ENCODE measurements around the gene BCL2L12.

BCL2L12 gene

GRCh38 chr19:49713236-49713845 lies 47.6 kb downstream of the BCL2L12 start:
- no peak for TF ChIP-seq ESRRG (CRISPR knock-in tag; IDR thresholded peaks at IDR 0.05)
- no peak for TF ChIP-seq ARNTL (CRISPR knock-in tag; IDR thresholded peaks at IDR 0.05; ENCODE audit: borderline replicate concordance, low read depth)
- ATAC-seq, result no peak

- ATAC-seq, result no peak
- TF ChIP-seq TOX (CRISPR knock-in tag; IDR thresholded peaks at IDR 0.05; ENCODE audit: borderline replicate concordance), result no peak
- no peak for TF ChIP-seq PATZ1 (CRISPR knock-in tag; IDR thresholded peaks at IDR 0.05; ENCODE audit: borderline replicate concordance)
- no peak for TF ChIP-seq ARNTL (CRISPR knock-in tag; IDR thresholded peaks at IDR 0.05; ENCODE audit: borderline replicate concordance, low read depth)
- no peak for TF ChIP-seq CSDC2 (CRISPR knock-in tag; IDR thresholded peaks at IDR 0.05)
- no peak for TF ChIP-seq ZNF70 (CRISPR knock-in tag; IDR thresholded peaks at IDR 0.05)
- no peak for TF ChIP-seq ZFP30 (CRISPR knock-in tag; IDR thresholded peaks at IDR 0.05)
- no peak for TF ChIP-seq ZC3H10 (CRISPR knock-in tag; IDR thresholded peaks at IDR 0.05)
- TF ChIP-seq ZNF565 (CRISPR knock-in tag; conservative IDR thresholded peaks at IDR 0.05; ENCODE audit: low read depth), result no peak
- TF ChIP-seq TSHZ2 (CRISPR knock-in tag; IDR thresholded peaks at IDR 0.05), result no peak
- no peak for TF ChIP-seq ZNF8 (CRISPR knock-in tag; IDR thresholded peaks at IDR 0.05)
- TF ChIP-seq BACH2 (CRISPR knock-in tag; IDR thresholded peaks at IDR 0.05; ENCODE audit: borderline replicate concordance), result no peak
- TF ChIP-seq RARB (CRISPR knock-in tag; IDR thresholded peaks at IDR 0.05), result no peak
- TF ChIP-seq TCF4 (CRISPR knock-in tag; IDR thresholded peaks at IDR 0.05; ENCODE audit: borderline replicate concordance), result no peak
- TF ChIP-seq ISL1 (CRISPR knock-in tag; IDR thresholded peaks at IDR 0.05), result no peak
- no peak for TF ChIP-seq GLIS3 (CRISPR knock-in tag; IDR thresholded peaks at IDR 0.05)
- no peak for TF ChIP-seq ZFP3 (CRISPR knock-in tag; IDR thresholded peaks at IDR 0.05)
- TF ChIP-seq CREB5 (CRISPR knock-in tag; IDR thresholded peaks at IDR 0.05; ENCODE audit: low read depth), result no peak
- no peak for TF ChIP-seq CSRNP3 (CRISPR knock-in tag; IDR thresholded peaks at IDR 0.05)
Measured at GRCh38 chr19:49716154-49716553, 50.4 kb downstream of the BCL2L12 start.

GRCh38 chr19:49718511-49718910 lies 52.8 kb downstream of the BCL2L12 start:
- no peak for ATAC-seq
- TF ChIP-seq PATZ1 (CRISPR knock-in tag; IDR thresholded peaks at IDR 0.05; ENCODE audit: borderline replicate concordance) (no peak), OSR1 (CRISPR knock-in tag; IDR thresholded peaks at IDR 0.05) (no peak), TSHZ2 (CRISPR knock-in tag; IDR thresholded peaks at IDR 0.05) (no peak), RARB (CRISPR knock-in tag; IDR thresholded peaks at IDR 0.05) (no peak), ISL1 (CRISPR knock-in tag; IDR thresholded peaks at IDR 0.05) (no peak), CREB5 (CRISPR knock-in tag; IDR thresholded peaks at IDR 0.05; ENCODE audit: low read depth) (no peak), SNAI2 (CRISPR knock-in tag; IDR thresholded peaks at IDR 0.05) (no peak), CSDC2 (CRISPR knock-in tag; IDR thresholded peaks at IDR 0.05) (no peak), ESRRG (CRISPR knock-in tag; IDR thresholded peaks at IDR 0.05) (no peak), POU6F1 (CRISPR knock-in tag; IDR thresholded peaks at IDR 0.05; ENCODE audit: borderline replicate concordance, low read depth) (no peak), ZFP3 (CRISPR knock-in tag; IDR thresholded peaks at IDR 0.05) (no peak), ZC3H10 (CRISPR knock-in tag; IDR thresholded peaks at IDR 0.05) (no peak)
